ENCODE measurements around the gene PCOLCE2. TPM values are rescaled to one million over a fixed set of nuclear protein-coding genes. Genes with fewer than 3 reads are reported as not detected.
A peak's percentile ranks its signal among the peaks of the same experiment; 100 is the strongest.

Gene PCOLCE2
- total RNA-seq, 1 experiment from 2014 or later: 4.4 TPM

DNA sequence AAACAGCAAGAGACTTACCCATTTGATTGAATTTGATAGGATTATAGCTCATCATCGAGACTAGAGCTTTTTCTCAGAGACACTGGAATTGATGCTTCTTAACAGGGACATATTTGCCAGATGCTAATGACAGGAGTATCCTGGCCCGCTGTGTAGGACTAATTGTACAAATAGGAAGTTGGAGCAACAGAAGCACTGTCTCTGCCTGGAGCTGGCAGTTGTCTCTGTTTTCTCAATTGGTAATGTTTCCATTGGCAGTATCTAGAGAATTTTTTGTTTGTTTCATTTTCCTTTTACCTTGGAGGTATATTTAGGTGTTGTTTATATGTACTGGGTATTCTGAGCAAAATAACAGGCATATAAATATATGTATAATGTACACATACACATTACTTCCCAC, 8.9 kb upstream of the PCOLCE2 start:
- Histone ChIP-seq H2AFZ (ENCODE audit: low read depth, low read length, poor library complexity, severe bottlenecking) (peak overlapping the region; percentile 12), H3K4me1 (ENCODE audit: control insufficient read depth in 1 of 2, insufficient read depth in 2 of 2, low read length in 2 of 2) (peaks cover 0 to 13% of the 10 kb centered on the region in 2 experiments; a peak in 2 of 4 replicates), H3K27ac (ENCODE audit: low read depth, low read length) (no peak overlapping the region), H3K4me3 (replicated peaks in 1 of 2; ENCODE audit: low read depth in 1 of 2, low read length in 2 of 2) (no peak overlapping the region), H3K27me3 (ENCODE audit: insufficient read depth, low read length) (no peaks in the 10 kb centered on the region), H4K20me1 (ENCODE audit: insufficient read depth) (no peaks in the 10 kb centered on the region), H3K36me3 (ENCODE audit: control insufficient read depth in 1 of 2, insufficient read depth in 2 of 2, low read length in 2 of 2) (no peaks in the 10 kb centered on the region), H3K9ac (ENCODE audit: low read length) (no peak overlapping the region), H3K79me2 (ENCODE audit: insufficient read depth, low read length) (no peaks in the 10 kb centered on the region), H3K9me2 (ENCODE audit: insufficient read depth) (no peaks in the 10 kb centered on the region), H3K4me2 (ENCODE audit: low read length) (no peak overlapping the region), H3K9me3 (ENCODE audit: control insufficient read depth in 1 of 2, insufficient read depth in 1 of 2, low read depth in 1 of 2, low read length in 2 of 2) (no peaks in the 10 kb centered on the region)
- DNase-seq (ENCODE audit: low read depth, low spot score) (no peak), ATAC-seq (no peak)
- no TSS peak for BruUV-seq (replicated peaks)
- ChIA-PET CTCF (interaction anchor here (0.7 to 1.2 kb wide), 2 partner anchors 10 to 68 kb away, joined by 3 to 5 read pairs; no protein-coding TSS in a partner anchor), RAD21 (ENCODE audit: low non-redundant PET in 1 of 2, low total read pairs in 2 of 2, uncharacterized antibody in 2 of 2, unreplicated experiment in 2 of 2) (no interaction called here), POLR2A (no interaction called here)
- intact Hi-C loops (cut with micrococcal nuclease): no loop called here
- no peak for TF ChIP-seq POLR2AphosphoS5 (IDR thresholded peaks at IDR 0.05; ENCODE audit: low read depth, low read length)
- no peak for TF ChIP-seq RAD21 (IDR thresholded peaks at IDR 0.05; ENCODE audit: low read depth)
- TF ChIP-seq CEBPB (IDR thresholded peaks at IDR 0.05; ENCODE audit: low read depth): no peak
- TF ChIP-seq, protein P1, sequence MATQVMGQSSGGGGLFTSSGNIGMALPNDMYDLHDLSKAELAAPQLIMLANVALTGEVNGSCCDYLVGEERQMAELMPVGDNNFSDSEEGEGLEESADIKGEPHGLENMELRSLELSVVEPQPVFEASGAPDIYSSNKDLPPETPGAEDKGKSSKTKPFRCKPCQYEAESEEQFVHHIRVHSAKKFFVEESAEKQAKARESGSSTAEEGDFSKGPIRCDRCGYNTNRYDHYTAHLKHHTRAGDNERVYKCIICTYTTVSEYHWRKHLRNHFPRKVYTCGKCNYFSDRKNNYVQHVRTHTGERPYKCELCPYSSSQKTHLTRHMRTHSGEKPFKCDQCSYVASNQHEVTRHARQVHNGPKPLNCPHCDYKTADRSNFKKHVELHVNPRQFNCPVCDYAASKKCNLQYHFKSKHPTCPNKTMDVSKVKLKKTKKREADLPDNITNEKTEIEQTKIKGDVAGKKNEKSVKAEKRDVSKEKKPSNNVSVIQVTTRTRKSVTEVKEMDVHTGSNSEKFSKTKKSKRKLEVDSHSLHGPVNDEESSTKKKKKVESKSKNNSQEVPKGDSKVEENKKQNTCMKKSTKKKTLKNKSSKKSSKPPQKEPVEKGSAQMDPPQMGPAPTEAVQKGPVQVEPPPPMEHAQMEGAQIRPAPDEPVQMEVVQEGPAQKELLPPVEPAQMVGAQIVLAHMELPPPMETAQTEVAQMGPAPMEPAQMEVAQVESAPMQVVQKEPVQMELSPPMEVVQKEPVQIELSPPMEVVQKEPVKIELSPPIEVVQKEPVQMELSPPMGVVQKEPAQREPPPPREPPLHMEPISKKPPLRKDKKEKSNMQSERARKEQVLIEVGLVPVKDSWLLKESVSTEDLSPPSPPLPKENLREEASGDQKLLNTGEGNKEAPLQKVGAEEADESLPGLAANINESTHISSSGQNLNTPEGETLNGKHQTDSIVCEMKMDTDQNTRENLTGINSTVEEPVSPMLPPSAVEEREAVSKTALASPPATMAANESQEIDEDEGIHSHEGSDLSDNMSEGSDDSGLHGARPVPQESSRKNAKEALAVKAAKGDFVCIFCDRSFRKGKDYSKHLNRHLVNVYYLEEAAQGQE (IDR thresholded peaks at IDR 0.05; ENCODE audit: low read depth): no peak
- TF ChIP-seq CBX3 (IDR thresholded peaks at IDR 0.05; ENCODE audit: low read depth): no peak
- no peak for TF ChIP-seq TCF7L2 (IDR thresholded peaks at IDR 0.05; ENCODE audit: borderline replicate concordance, extremely low read depth, insufficient read depth, insufficient read length)
- TF ChIP-seq, protein P2, sequence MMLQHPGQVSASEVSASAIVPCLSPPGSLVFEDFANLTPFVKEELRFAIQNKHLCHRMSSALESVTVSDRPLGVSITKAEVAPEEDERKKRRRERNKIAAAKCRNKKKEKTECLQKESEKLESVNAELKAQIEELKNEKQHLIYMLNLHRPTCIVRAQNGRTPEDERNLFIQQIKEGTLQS (IDR thresholded peaks at IDR 0.05): no peak

Measured in HCT116 (cell line).